IMR-90 (cell line): ENCODE data around the gene DYNC1LI2. TPM values are rescaled to one million over a fixed set of nuclear protein-coding genes. Genes with fewer than 3 reads are reported as not detected.

Experiments used
- ATAC-seq: fragments of 200-7000 bp; cut with Tn5 transposase; 2 replicates; pipeline ENCODE4 v1.9.1; 2020; ENCODE audit warnings: low read depth, mild to moderate bottlenecking, moderate library complexity
- BruUV-seq: library from RNA; stranded (reverse); fragments of 400-500 nt; replicated peaks from 2 replicates; lab custom pipeline; 2021; lab: Mats Ljungman, UMichigan
- CTCF ChIA-PET: fragments of 300-600 bp; formaldehyde crosslinking; extraction: SDS; loops from one replicate; lab custom pipeline; 2021; ENCODE audit warnings: antibody characterized with exemption; lab: Yijun Ruan, JAX
- POLR2A ChIA-PET: fragments of 300-600 bp; sonication (Branson Sonifier 250); formaldehyde crosslinking; loops from one replicate; lab custom pipeline; 2022; ENCODE audit warnings: antibody characterized with exemption; ENCODE audit not compliant: unreplicated experiment; lab: Charles Lee
- DNase-seq: peaks from one replicate; pipeline ENCODE4 v3.0.0; 2013
- H2AFZ ChIP-seq: replicated peaks from 2 replicates; pipeline ENCODE3; 2013; ENCODE audit warnings: low read length, mild to moderate bottlenecking; ENCODE audit not compliant: poor library complexity
- H2AK5ac ChIP-seq: 2 replicates; pipeline ENCODE4 v1.6.1; 2013; ENCODE audit warnings: low read depth, low read length, inconsistent platforms
- H2AK9ac ChIP-seq: replicated peaks from 2 replicates; pipeline ENCODE3; 2013; ENCODE audit warnings: mild to moderate bottlenecking, low read depth, low read length, moderate library complexity; ENCODE audit not compliant: poor library complexity
- H2BK120ac ChIP-seq: 2 replicates; pipeline ENCODE4 v1.6.1; 2013; ENCODE audit warnings: low read depth, low read length, inconsistent platforms
- H2BK15ac ChIP-seq: 3 replicates; pipeline ENCODE4 v1.6.1; 2013; ENCODE audit warnings: low read depth, low read length, inconsistent platforms
- H2BK20ac ChIP-seq: 2 replicates; pipeline ENCODE4 v1.6.1; 2013; ENCODE audit warnings: low read depth, mild to moderate bottlenecking, inconsistent platforms, low read length, moderate library complexity
- H2BK5ac ChIP-seq: 2 replicates; pipeline ENCODE4 v1.6.1; 2013; ENCODE audit warnings: mild to moderate bottlenecking, low read depth, low read length, inconsistent platforms; ENCODE audit not compliant: poor library complexity, severe bottlenecking
- H3K14ac ChIP-seq: replicated peaks from 2 replicates; pipeline ENCODE4 v1.6.1; 2013; ENCODE audit warnings: low read depth, low read length, inconsistent platforms
- H3K18ac ChIP-seq: 2 replicates; pipeline ENCODE4 v1.6.1; 2013; ENCODE audit warnings: low read depth, low read length, control low read depth
- H3K23ac ChIP-seq: 2 replicates; pipeline ENCODE4 v1.6.1; 2013; ENCODE audit warnings: low read depth, low read length, inconsistent platforms
- H3K27ac ChIP-seq: 2 replicates; pipeline ENCODE4 v1.5.1; 2013; ENCODE audit warnings: mild to moderate bottlenecking, control low read depth, low read length; ENCODE audit not compliant: insufficient read depth
- H3K27me3 ChIP-seq: 2 replicates; pipeline ENCODE4 v1.6.1; 2013; ENCODE audit warnings: low read length; ENCODE audit not compliant: control insufficient read depth, insufficient read depth
- H3K36me3 ChIP-seq: 2 replicates; pipeline ENCODE4 v1.6.1; 2013; ENCODE audit warnings: low read length, mixed read lengths; ENCODE audit not compliant: control insufficient read depth, insufficient read depth
- H3K4ac ChIP-seq: 2 replicates; pipeline ENCODE4 v1.6.1; 2013; ENCODE audit warnings: low read depth, low read length, inconsistent platforms
- H3K4me1 ChIP-seq: 2 replicates; pipeline ENCODE4 v1.6.1; 2013; ENCODE audit warnings: low read length, mixed read lengths; ENCODE audit not compliant: control insufficient read depth, insufficient read depth
- H3K4me2 ChIP-seq: 2 replicates; pipeline ENCODE4 v1.6.1; 2013; ENCODE audit warnings: low read depth, mild to moderate bottlenecking, control low read depth, low read length, moderate library complexity
- H3K4me3 ChIP-seq: 2 replicates; pipeline ENCODE4 v1.5.1; 2013; ENCODE audit warnings: low read depth, mild to moderate bottlenecking, control low read depth, low read length, moderate library complexity; ENCODE audit not compliant: insufficient read depth
- H3K56ac ChIP-seq: 2 replicates; pipeline ENCODE4 v1.6.1; 2013; ENCODE audit warnings: low read length, inconsistent platforms; ENCODE audit not compliant: insufficient read depth; ENCODE audit errors: extremely low read depth
- H3K79me1 ChIP-seq, 2 experiments: 2 replicates each; pipeline ENCODE4 v1.6.1; 2013; ENCODE audit warnings: low read length in 2 of 2, inconsistent platforms in 1 of 2, low read depth in 1 of 2
- H3K9ac ChIP-seq: 2 replicates; pipeline ENCODE4 v1.6.1; 2013; ENCODE audit warnings: low read depth, low read length, control low read depth
- H3K9me1 ChIP-seq: 2 replicates; pipeline ENCODE4 v1.6.1; 2013; ENCODE audit warnings: low read length, inconsistent platforms; ENCODE audit not compliant: insufficient read depth
- H3K9me3 ChIP-seq: 2 replicates; pipeline ENCODE4 v1.6.1; 2013; ENCODE audit warnings: low read length; ENCODE audit not compliant: control insufficient read depth, insufficient read depth
- H4K20me1 ChIP-seq: 2 replicates; pipeline ENCODE4 v1.6.1; 2013; ENCODE audit warnings: low read length, inconsistent platforms; ENCODE audit not compliant: insufficient read depth
- H4K5ac ChIP-seq: 2 replicates; pipeline ENCODE4 v1.6.1; 2013; ENCODE audit warnings: mild to moderate bottlenecking, low read depth, low read length, control low read depth
- H4K8ac ChIP-seq, 2 experiments: 2 replicates each; pipeline ENCODE4 v1.6.1; 2013; ENCODE audit warnings: low read depth in 2 of 2, low read length in 2 of 2, control low read depth in 1 of 2, inconsistent platforms in 1 of 2
- H4K91ac ChIP-seq: 2 replicates; pipeline ENCODE4 v1.6.1; 2013; ENCODE audit warnings: low read depth, low read length, inconsistent platforms; ENCODE audit not compliant: insufficient read depth
- BHLHE40 ChIP-seq: fragments of 150-350 bp; IDR thresholded peaks from 2 replicates; pipeline ENCODE4 v1.6.1; 2016; ENCODE audit warnings: mild to moderate bottlenecking, low read depth, low read length
- CEBPB ChIP-seq: IDR thresholded peaks from 2 replicates; pipeline ENCODE4 v1.6.1; 2012; ENCODE audit warnings: low read depth, low read length, improper control_type of control experiment
- CHD1 ChIP-seq: IDR thresholded peaks from 2 replicates; pipeline ENCODE4 v1.6.1; 2012; ENCODE audit warnings: low read depth, low read length, improper control_type of control experiment
- FOS ChIP-seq: fragments of 150-350 bp; IDR thresholded peaks from 2 replicates; pipeline ENCODE4 v1.6.1; 2016; ENCODE audit warnings: low read depth, low read length
- MAFK ChIP-seq: IDR thresholded peaks from 2 replicates; pipeline ENCODE4 v1.6.1; 2012; ENCODE audit warnings: low read depth, low read length, improper control_type of control experiment
- MAZ ChIP-seq: IDR thresholded peaks from 2 replicates; pipeline ENCODE4 v1.6.1; 2012; ENCODE audit warnings: low read depth, mild to moderate bottlenecking, low read length, improper control_type of control experiment, moderate library complexity, borderline replicate concordance
- MXI1 ChIP-seq: IDR thresholded peaks from 2 replicates; pipeline ENCODE4 v1.6.1; 2012; ENCODE audit warnings: low read depth, mild to moderate bottlenecking, low read length, moderate library complexity, borderline replicate concordance
- NFE2L2 ChIP-seq: fragments of 150-350 bp; IDR thresholded peaks from 2 replicates; pipeline ENCODE4 v1.6.1; 2016; ENCODE audit warnings: low read depth, mild to moderate bottlenecking, low read length
- POLR2A ChIP-seq: IDR thresholded peaks from 2 replicates; pipeline ENCODE4 v1.6.1; 2012; ENCODE audit warnings: mild to moderate bottlenecking, low read depth, low read length
- RAD21 ChIP-seq: IDR thresholded peaks from 2 replicates; pipeline ENCODE4 v1.6.1; 2012; ENCODE audit warnings: low read length, improper control_type of control experiment
- RCOR1 ChIP-seq: IDR thresholded peaks from 2 replicates; pipeline ENCODE4 v1.6.1; 2012; ENCODE audit warnings: mild to moderate bottlenecking, low read length, improper control_type of control experiment; ENCODE audit not compliant: insufficient replicate concordance
- RFX5 ChIP-seq: IDR thresholded peaks from 2 replicates; pipeline ENCODE4 v1.8.0; 2012; ENCODE audit warnings: low read depth, mild to moderate bottlenecking, low read length, moderate library complexity
- SMC3 ChIP-seq: fragments of 150-350 bp; IDR thresholded peaks from 2 replicates; pipeline ENCODE4 v1.6.1; 2016; ENCODE audit warnings: low read depth, mild to moderate bottlenecking, antibody characterized with exemption, low read length, moderate library complexity
- WGBS, 2 experiments: methylation state at CpG; one replicate each; pipeline versions ENCODE4 v1.1.5 to v1.1.7; 2013; ENCODE audit warnings: missing lambda C conversion rate in 2 of 2; ENCODE audit not compliant: insufficient read length in 1 of 2; ENCODE audit errors: extremely low coverage in 2 of 2; 5-methylcytosine and 5-hydroxymethylcytosine counted together
- dilution Hi-C: fragments of 300-500 bp; cut with HindIII; formaldehyde crosslinking; loops from one replicate; pipeline ENCODE4 v1.14.3; 2018; ENCODE audit warnings: low sequenced_read_pairs; ENCODE audit not compliant: unreplicated experiment
- in situ Hi-C: fragments of 300-500 bp; cut with MboI; formaldehyde crosslinking; loops from 3 replicates; pipeline ENCODE4 v1.14.3; 2019; ENCODE audit warnings: low sequenced_read_pairs, inconsistent platforms, mixed read lengths
- intact Hi-C: fragments of 100-400 bp; cut with micrococcal nuclease; formaldehyde crosslinking; loops from 2 replicates; pipeline ENCODE4 v1.10.0; 2022
- polyA plus RNA-seq, 3 experiments: library from polyadenylated mRNA; depleted of rRNA; stranded (reverse); fragments of >200 nt; gene quantifications; 2 replicates each; pipeline ENCODE4 v1.2.3, GENCODE V29; 2012; ENCODE audit warnings: low replicate concordance in 1 of 3
- total RNA-seq: library from RNA; depleted of rRNA; stranded (reverse); fragments of >200 nt; gene quantifications from 2 replicates; pipeline ENCODE4 v1.2.3, GENCODE V29; 2012
- TF ChIP-seq, protein P1 (sequence below): conservative IDR thresholded peaks from 2 replicates; pipeline ENCODE4 v1.5.1; 2012; ENCODE audit warnings: mild to moderate bottlenecking, low read depth, low read length, improper control_type of control experiment
- TF ChIP-seq, protein P2 (sequence below): fragments of 150-350 bp; IDR thresholded peaks from 2 replicates; pipeline ENCODE4 v1.6.1; 2017; ENCODE audit warnings: mild to moderate bottlenecking, antibody characterized with exemption, low read length, low read depth
- TF ChIP-seq, protein P3 (sequence below): fragments of 150-350 bp; IDR thresholded peaks from 2 replicates; pipeline ENCODE4 v1.6.1; 2016; ENCODE audit warnings: low read depth, mild to moderate bottlenecking, low read length, moderate library complexity, borderline replicate concordance

DYNC1LI2 gene
- total and polyA plus RNA-seq, 2 of the 4 experiments (the other 2 are of a cell fraction), result 65.3 to 88.4 TPM

DNA sequence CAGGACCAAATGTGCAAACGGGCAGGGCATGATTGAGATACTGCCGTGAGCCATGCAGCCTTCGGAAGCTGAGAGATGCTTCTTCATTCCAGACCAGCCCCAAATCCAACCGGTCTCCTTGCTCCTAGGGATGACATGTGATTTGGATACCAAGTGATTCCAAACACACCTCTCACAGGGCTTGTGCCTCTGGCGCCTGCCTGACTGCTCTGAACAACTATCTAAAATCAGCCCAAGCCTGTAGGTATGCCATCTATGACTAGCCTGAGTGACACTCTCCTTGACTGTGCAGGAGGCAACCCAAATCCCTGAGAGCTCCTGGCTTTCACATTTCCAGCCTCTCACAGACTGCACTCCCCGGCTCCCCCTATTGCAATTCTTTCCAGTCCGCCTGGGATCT, 20.3 kb downstream of the DYNC1LI2 start:
- POLR2A ChIA-PET, result interaction anchor here (0.6 kb wide), 1 partner anchor 68 kb away, joined by 3 read pairs; no protein-coding TSS in a partner anchor
- intact Hi-C loops (no loop called here), dilution Hi-C loops (no loop called here)

More for the DNA sequence above, 20.3 kb downstream of the DYNC1LI2 start:
- Histone ChIP-seq H4K5ac (no peak overlapping the region), H2AK5ac (no peak overlapping the region), H3K23ac (no peak overlapping the region), H3K27me3 (no peaks in the 10 kb centered on the region), H3K79me1 (peaks cover 24 to 41% of the 10 kb centered on the region in 2 experiments), H2BK5ac (no peak overlapping the region), H3K36me3 (peaks cover 74% of the 10 kb centered on the region), H3K9me3 (no peaks in the 10 kb centered on the region), H3K4me2 (no peak overlapping the region), H3K18ac (no peak overlapping the region), H3K56ac (no peak overlapping the region), H4K20me1 (peaks cover 27% of the 10 kb centered on the region), H2BK120ac (no peak overlapping the region), H3K9ac (no peak overlapping the region), H3K14ac (no peak overlapping the region), H3K4me3 (no peak overlapping the region), H3K4me1 (peaks cover 1% of the 10 kb centered on the region; the same call in 1 of the 2 replicates), H2AK9ac (no peak overlapping the region), H2BK15ac (no peak overlapping the region), H3K4ac (no peak overlapping the region), H4K8ac (no peak overlapping the region), H4K91ac (no peak overlapping the region), H3K9me1 (no peaks in the 10 kb centered on the region), H2AFZ (no peak overlapping the region), H2BK20ac (no peak overlapping the region), H3K27ac (no peak overlapping the region)
- DNase-seq (no peak), ATAC-seq (no peak)
- in situ Hi-C loops, result no loop called here
- 100% methylated on average over 4 of the region's 7 CpGs; no CpG with 5 or more reads in 1 of the 2 experiments for whole genome bisulfite sequencing, 2 experiments
- TF ChIP-seq BHLHE40 (no peak), RFX5 (no peak), NFE2L2 (no peak), MXI1 (no peak), CHD1 (no peak), FOS (no peak), SMC3 (no peak), POLR2A (no peak), CEBPB (no peak), MAZ (no peak), MAFK (no peak), RCOR1 (no peak), RAD21 (no peak)
- TF ChIP-seq, protein P1, sequence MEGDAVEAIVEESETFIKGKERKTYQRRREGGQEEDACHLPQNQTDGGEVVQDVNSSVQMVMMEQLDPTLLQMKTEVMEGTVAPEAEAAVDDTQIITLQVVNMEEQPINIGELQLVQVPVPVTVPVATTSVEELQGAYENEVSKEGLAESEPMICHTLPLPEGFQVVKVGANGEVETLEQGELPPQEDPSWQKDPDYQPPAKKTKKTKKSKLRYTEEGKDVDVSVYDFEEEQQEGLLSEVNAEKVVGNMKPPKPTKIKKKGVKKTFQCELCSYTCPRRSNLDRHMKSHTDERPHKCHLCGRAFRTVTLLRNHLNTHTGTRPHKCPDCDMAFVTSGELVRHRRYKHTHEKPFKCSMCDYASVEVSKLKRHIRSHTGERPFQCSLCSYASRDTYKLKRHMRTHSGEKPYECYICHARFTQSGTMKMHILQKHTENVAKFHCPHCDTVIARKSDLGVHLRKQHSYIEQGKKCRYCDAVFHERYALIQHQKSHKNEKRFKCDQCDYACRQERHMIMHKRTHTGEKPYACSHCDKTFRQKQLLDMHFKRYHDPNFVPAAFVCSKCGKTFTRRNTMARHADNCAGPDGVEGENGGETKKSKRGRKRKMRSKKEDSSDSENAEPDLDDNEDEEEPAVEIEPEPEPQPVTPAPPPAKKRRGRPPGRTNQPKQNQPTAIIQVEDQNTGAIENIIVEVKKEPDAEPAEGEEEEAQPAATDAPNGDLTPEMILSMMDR, result no peak
- TF ChIP-seq, protein P2, sequence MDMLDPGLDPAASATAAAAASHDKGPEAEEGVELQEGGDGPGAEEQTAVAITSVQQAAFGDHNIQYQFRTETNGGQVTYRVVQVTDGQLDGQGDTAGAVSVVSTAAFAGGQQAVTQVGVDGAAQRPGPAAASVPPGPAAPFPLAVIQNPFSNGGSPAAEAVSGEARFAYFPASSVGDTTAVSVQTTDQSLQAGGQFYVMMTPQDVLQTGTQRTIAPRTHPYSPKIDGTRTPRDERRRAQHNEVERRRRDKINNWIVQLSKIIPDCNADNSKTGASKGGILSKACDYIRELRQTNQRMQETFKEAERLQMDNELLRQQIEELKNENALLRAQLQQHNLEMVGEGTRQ, result no peak
- TF ChIP-seq, protein P3, sequence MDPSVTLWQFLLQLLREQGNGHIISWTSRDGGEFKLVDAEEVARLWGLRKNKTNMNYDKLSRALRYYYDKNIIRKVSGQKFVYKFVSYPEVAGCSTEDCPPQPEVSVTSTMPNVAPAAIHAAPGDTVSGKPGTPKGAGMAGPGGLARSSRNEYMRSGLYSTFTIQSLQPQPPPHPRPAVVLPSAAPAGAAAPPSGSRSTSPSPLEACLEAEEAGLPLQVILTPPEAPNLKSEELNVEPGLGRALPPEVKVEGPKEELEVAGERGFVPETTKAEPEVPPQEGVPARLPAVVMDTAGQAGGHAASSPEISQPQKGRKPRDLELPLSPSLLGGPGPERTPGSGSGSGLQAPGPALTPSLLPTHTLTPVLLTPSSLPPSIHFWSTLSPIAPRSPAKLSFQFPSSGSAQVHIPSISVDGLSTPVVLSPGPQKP, result no peak
- BruUV-seq, result no TSS peak
- CTCF ChIA-PET, result no interaction called here
